HCT116 (cell line): Measurements from ENCODE around the gene FECH. TPM values are rescaled to one million over a fixed set of nuclear protein-coding genes. Genes with fewer than 3 reads are reported as not detected.

Experiments
- ATAC-seq: fragments of 200-7000 bp; cut with Tn5 transposase; 2 replicates; pipeline ENCODE4 v1.9.1; 2020; ENCODE audit warnings: mild to moderate bottlenecking, moderate library complexity
- BruUV-seq: library from RNA; stranded (reverse); fragments of 400-500 nt; replicated peaks from 2 replicates; lab custom pipeline; 2021; lab: Mats Ljungman, UMichigan
- CTCF ChIA-PET: fragments of 300-600 bp; sonication (Branson Sonifier 250); formaldehyde crosslinking; loops from one replicate; lab custom pipeline; 2021; ENCODE audit warnings: antibody characterized with exemption; lab: Charles Lee
- POLR2A ChIA-PET: fragments of 300-600, 350-600 bp; sonication (Branson Sonifier 250); formaldehyde crosslinking; loops from one replicate; lab custom pipeline; 2021; ENCODE audit warnings: antibody characterized with exemption; lab: Charles Lee
- RAD21 ChIA-PET, 2 experiments: fragments of 300-600 bp; sonication (Branson Sonifier 250); formaldehyde crosslinking; loops; one replicate each; lab custom pipeline; 2023; ENCODE audit warnings: low total read pairs in 2 of 2; ENCODE audit not compliant: uncharacterized antibody in 2 of 2, unreplicated experiment in 2 of 2, low non-redundant PET in 1 of 2; lab: Charles Lee
- DNase-seq: peaks from one replicate; pipeline ENCODE4 v3.0.0-alpha.2; 2010; ENCODE audit warnings: low read depth, low spot score
- H2AFZ ChIP-seq: fragments of 200-600 bp; shearing (Covaris generic), sonication (generic); 2 replicates; pipeline ENCODE4 v1.6.1; 2017; ENCODE audit warnings: low read depth, mixed run types, mixed read lengths, antibody characterized with exemption, low read length; ENCODE audit not compliant: poor library complexity, severe bottlenecking
- H3K27ac ChIP-seq: 2 replicates; pipeline ENCODE4 v1.5.1; 2012; ENCODE audit warnings: low read depth, low read length
- H3K27me3 ChIP-seq: fragments of 200-600 bp; sonication (generic); 2 replicates; pipeline ENCODE4 v1.6.1; 2016; ENCODE audit warnings: mixed run types, low read length, mixed read lengths; ENCODE audit not compliant: insufficient read depth
- H3K36me3 ChIP-seq, 2 experiments: fragments of 200-500 bp in 1 of 2; fragments of 200-600 bp in 1 of 2; sonication (Bioruptor generic) in 1 of 2; sonication (generic) in 1 of 2; 2 replicates each; pipeline versions ENCODE4 v1.5.1 to v1.6.1; 2014 to 2016; ENCODE audit warnings: low read length in 2 of 2, inconsistent platforms in 1 of 2, mixed read lengths in 1 of 2, mixed run types in 1 of 2; ENCODE audit not compliant: insufficient read depth in 2 of 2, control insufficient read depth in 1 of 2
- H3K4me1 ChIP-seq, 2 experiments: fragments of 200-600 bp in 1 of 2; sonication (generic) in 1 of 2; 2 replicates each; pipeline versions ENCODE4 v1.5.1 to v1.6.1; 2012 to 2017; ENCODE audit warnings: low read length in 2 of 2, inconsistent platforms in 1 of 2, mild to moderate bottlenecking in 1 of 2, mixed read lengths in 1 of 2, mixed run types in 1 of 2, moderate library complexity in 1 of 2; ENCODE audit not compliant: insufficient read depth in 2 of 2, control insufficient read depth in 1 of 2
- H3K4me2 ChIP-seq: fragments of 200-600 bp; sonication (generic); 2 replicates; pipeline ENCODE4 v1.6.1; 2017; ENCODE audit warnings: mixed run types, low read length, mixed read lengths
- H3K4me3 ChIP-seq, 2 experiments: fragments of 200-600 bp in 1 of 2; sonication (generic) in 1 of 2; replicated peaks in 1 of 2; 2 replicates each; pipeline ENCODE4 v1.5.1; 2011 to 2016; ENCODE audit warnings: low read length in 2 of 2, control low read depth in 1 of 2, low read depth in 1 of 2, mild to moderate bottlenecking in 1 of 2, mixed read lengths in 1 of 2, mixed run types in 1 of 2
- H3K79me2 ChIP-seq: fragments of 200-600 bp; sonication (generic); 2 replicates; pipeline ENCODE4 v1.6.1; 2017; ENCODE audit warnings: mild to moderate bottlenecking, mixed run types, low read length, moderate library complexity, mixed read lengths; ENCODE audit not compliant: insufficient read depth
- H3K9ac ChIP-seq: fragments of 200-600 bp; sonication (generic); 2 replicates; pipeline ENCODE4 v1.6.1; 2016; ENCODE audit warnings: low read length, mixed read lengths
- H3K9me2 ChIP-seq: fragments of 200-600 bp; sonication (generic), shearing (Covaris generic); 2 replicates; pipeline ENCODE4 v1.6.1; 2017; ENCODE audit warnings: mixed run types, mild to moderate bottlenecking, moderate library complexity; ENCODE audit not compliant: insufficient read depth
- H3K9me3 ChIP-seq, 2 experiments: fragments of 200-500 bp in 1 of 2; fragments of 200-600 bp in 1 of 2; sonication (Bioruptor generic) in 1 of 2; sonication (generic) in 1 of 2; 2 replicates each; pipeline ENCODE4 v1.6.1; 2014 to 2017; ENCODE audit warnings: low read length in 2 of 2, mixed read lengths in 2 of 2, inconsistent platforms in 1 of 2, low read depth in 1 of 2, mild to moderate bottlenecking in 1 of 2, mixed run types in 1 of 2, moderate library complexity in 1 of 2; ENCODE audit not compliant: control insufficient read depth in 1 of 2, insufficient read depth in 1 of 2
- H4K20me1 ChIP-seq: fragments of 200-600 bp; sonication (generic), shearing (Covaris generic); 2 replicates; pipeline ENCODE4 v1.6.1; 2017; ENCODE audit warnings: mixed run types, mild to moderate bottlenecking, moderate library complexity; ENCODE audit not compliant: insufficient read depth
- CBX3 ChIP-seq: IDR thresholded peaks from 2 replicates; pipeline ENCODE4 v1.6.1; 2012; ENCODE audit warnings: low read depth
- CEBPB ChIP-seq: IDR thresholded peaks from 2 replicates; pipeline ENCODE4 v1.6.1; 2012; ENCODE audit warnings: low read depth
- ELF1 ChIP-seq: IDR thresholded peaks from 2 replicates; pipeline ENCODE4 v1.6.1; 2012; ENCODE audit warnings: low read depth, borderline replicate concordance
- EZH2 ChIP-seq: fragments of 200-600 bp; sonication (generic); IDR thresholded peaks from 2 replicates; pipeline ENCODE4 v1.6.1; 2017; ENCODE audit warnings: antibody characterized with exemption, mixed run types
- EZH2phosphoT487 ChIP-seq: fragments of 200-600 bp; IDR thresholded peaks from 2 replicates; pipeline ENCODE4 v1.6.1; 2018; ENCODE audit warnings: antibody characterized with exemption, borderline replicate concordance
- FOSL1 ChIP-seq: IDR thresholded peaks from 2 replicates; pipeline ENCODE4 v1.6.1; 2012; ENCODE audit warnings: low read depth
- JUND ChIP-seq: IDR thresholded peaks from 2 replicates; pipeline ENCODE4 v1.6.1; 2012
- MAX ChIP-seq: IDR thresholded peaks from 2 replicates; pipeline ENCODE4 v1.6.1; 2012
- POLR2A ChIP-seq: IDR thresholded peaks from 2 replicates; pipeline ENCODE4 v1.7.0; 2011; ENCODE audit warnings: borderline replicate concordance; ENCODE audit not compliant: insufficient read depth, insufficient read length; ENCODE audit errors: extremely low read depth
- POLR2AphosphoS5 ChIP-seq: IDR thresholded peaks from 2 replicates; pipeline ENCODE4 v1.6.1; 2011; ENCODE audit warnings: mild to moderate bottlenecking, low read depth, low read length, moderate library complexity
- RAD21 ChIP-seq: IDR thresholded peaks from 2 replicates; pipeline ENCODE4 v1.6.1; 2012; ENCODE audit warnings: low read depth, mild to moderate bottlenecking
- SIN3A ChIP-seq: IDR thresholded peaks from 2 replicates; pipeline ENCODE4 v1.6.1; 2012; ENCODE audit warnings: low read depth
- SRF ChIP-seq: IDR thresholded peaks from 2 replicates; pipeline ENCODE4 v1.6.1; 2012; ENCODE audit warnings: low read depth
- TCF7L2 ChIP-seq: IDR thresholded peaks from 2 replicates; pipeline ENCODE4 v1.7.0; 2011; ENCODE audit warnings: borderline replicate concordance, inconsistent platforms; ENCODE audit not compliant: insufficient read depth, insufficient read length; ENCODE audit errors: extremely low read depth
- YY1 ChIP-seq: IDR thresholded peaks from 2 replicates; pipeline ENCODE4 v1.6.1; 2011; ENCODE audit warnings: low read length, low read depth, moderate library complexity, mild to moderate bottlenecking; ENCODE audit not compliant: insufficient replicate concordance; ENCODE audit errors: extremely low read depth
- ZBTB33 ChIP-seq: IDR thresholded peaks from 2 replicates; pipeline ENCODE4 v1.6.1; 2011; ENCODE audit warnings: mild to moderate bottlenecking, low read length, moderate library complexity; ENCODE audit not compliant: insufficient replicate concordance; ENCODE audit errors: extremely low read depth
- ZFX ChIP-seq: fragments of 450-650 bp; IDR thresholded peaks from 2 replicates; pipeline ENCODE4 v1.6.1; 2017
- intact Hi-C: fragments of 100-400 bp; cut with micrococcal nuclease; formaldehyde crosslinking; loops from 2 replicates; pipeline ENCODE4 v1.10.0; 2022
- total RNA-seq: library from RNA; stranded (reverse); gene quantifications from one replicate; pipeline ENCODE4 v1.2.1, GENCODE V29; 2021; ENCODE audit not compliant: unreplicated experiment
- TF ChIP-seq, protein P1 (sequence below): IDR thresholded peaks from 2 replicates; pipeline ENCODE4 v1.6.1; 2012; ENCODE audit warnings: low read depth
- TF ChIP-seq, protein P2 (sequence below): IDR thresholded peaks from 2 replicates; pipeline ENCODE4 v1.6.1; 2012
- TF ChIP-seq, protein P3 (sequence below), 3 experiments: fragments of 200-600 bp in 1 of 3; sonication (generic) in 1 of 3; IDR thresholded peaks in 2 of 3; conservative IDR thresholded peaks in 1 of 3; 2 replicates each; pipeline ENCODE4 v1.5.1; 2012 to 2017; ENCODE audit warnings: low read depth in 2 of 3, low read length in 2 of 3, antibody characterized with exemption in 1 of 3, borderline replicate concordance in 1 of 3, control low read depth in 1 of 3, mild to moderate bottlenecking in 1 of 3, mixed read lengths in 1 of 3, mixed run types in 1 of 3, moderate library complexity in 1 of 3; ENCODE audit not compliant: insufficient read depth in 1 of 3

Gene FECH
- total RNA-seq, 1 experiment from 2014 or later: 42.7 TPM

DNA sequence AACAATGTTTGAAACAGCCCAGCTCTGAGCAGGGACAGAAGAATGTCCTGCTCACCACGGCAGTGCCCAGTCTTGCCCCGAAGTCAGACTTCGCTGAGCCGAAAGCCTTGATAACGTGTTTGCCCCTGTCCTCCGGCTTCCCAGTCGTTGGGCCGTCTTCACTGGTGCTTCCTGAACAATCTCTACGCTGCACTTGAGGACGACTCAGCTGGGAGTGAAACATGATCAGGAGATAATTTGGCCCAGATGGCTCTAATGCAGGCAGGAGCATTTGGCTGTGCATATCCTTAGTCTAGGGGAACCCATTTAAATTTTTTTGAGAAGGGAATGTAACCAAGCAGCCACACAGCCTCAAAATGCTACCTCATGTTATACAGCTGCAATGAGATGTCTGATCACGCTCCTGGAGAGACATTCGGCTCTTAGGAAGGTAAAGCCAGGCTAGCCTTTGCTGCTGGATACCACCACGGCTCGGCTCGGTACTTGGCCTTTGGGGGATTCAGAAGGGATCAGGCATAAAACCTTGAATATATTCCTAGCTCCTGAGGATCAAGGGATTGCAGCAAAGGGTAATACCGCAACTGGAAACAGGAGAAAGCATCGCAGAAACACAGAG is 43.6 kb downstream of the FECH start:
- POLR2A ChIA-PET: no interaction called here
- intact Hi-C loops: no loop called here
- Histone ChIP-seq H4K20me1 (no peaks in the 10 kb centered on the region), H3K27ac (no peak overlapping the region), H2AFZ (no peak overlapping the region), H3K27me3 (no peaks in the 10 kb centered on the region), H3K4me2 (no peak overlapping the region)
- no peak for DNase-seq
- no peak for TF ChIP-seq POLR2AphosphoS5
- no peak for TF ChIP-seq CEBPB
- no peak for TF ChIP-seq ELF1
- no peak for TF ChIP-seq JUND
- TF ChIP-seq, protein P1, sequence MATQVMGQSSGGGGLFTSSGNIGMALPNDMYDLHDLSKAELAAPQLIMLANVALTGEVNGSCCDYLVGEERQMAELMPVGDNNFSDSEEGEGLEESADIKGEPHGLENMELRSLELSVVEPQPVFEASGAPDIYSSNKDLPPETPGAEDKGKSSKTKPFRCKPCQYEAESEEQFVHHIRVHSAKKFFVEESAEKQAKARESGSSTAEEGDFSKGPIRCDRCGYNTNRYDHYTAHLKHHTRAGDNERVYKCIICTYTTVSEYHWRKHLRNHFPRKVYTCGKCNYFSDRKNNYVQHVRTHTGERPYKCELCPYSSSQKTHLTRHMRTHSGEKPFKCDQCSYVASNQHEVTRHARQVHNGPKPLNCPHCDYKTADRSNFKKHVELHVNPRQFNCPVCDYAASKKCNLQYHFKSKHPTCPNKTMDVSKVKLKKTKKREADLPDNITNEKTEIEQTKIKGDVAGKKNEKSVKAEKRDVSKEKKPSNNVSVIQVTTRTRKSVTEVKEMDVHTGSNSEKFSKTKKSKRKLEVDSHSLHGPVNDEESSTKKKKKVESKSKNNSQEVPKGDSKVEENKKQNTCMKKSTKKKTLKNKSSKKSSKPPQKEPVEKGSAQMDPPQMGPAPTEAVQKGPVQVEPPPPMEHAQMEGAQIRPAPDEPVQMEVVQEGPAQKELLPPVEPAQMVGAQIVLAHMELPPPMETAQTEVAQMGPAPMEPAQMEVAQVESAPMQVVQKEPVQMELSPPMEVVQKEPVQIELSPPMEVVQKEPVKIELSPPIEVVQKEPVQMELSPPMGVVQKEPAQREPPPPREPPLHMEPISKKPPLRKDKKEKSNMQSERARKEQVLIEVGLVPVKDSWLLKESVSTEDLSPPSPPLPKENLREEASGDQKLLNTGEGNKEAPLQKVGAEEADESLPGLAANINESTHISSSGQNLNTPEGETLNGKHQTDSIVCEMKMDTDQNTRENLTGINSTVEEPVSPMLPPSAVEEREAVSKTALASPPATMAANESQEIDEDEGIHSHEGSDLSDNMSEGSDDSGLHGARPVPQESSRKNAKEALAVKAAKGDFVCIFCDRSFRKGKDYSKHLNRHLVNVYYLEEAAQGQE: no peak
- TF ChIP-seq TCF7L2: no peak
- TF ChIP-seq YY1: no peak
- no peak for TF ChIP-seq ZBTB33
- TF ChIP-seq EZH2: no peak
- TF ChIP-seq POLR2A: no peak
- TF ChIP-seq MAX: no peak
- TF ChIP-seq CBX3: no peak
- TF ChIP-seq ZFX: no peak
- no peak for TF ChIP-seq SRF
- TF ChIP-seq, protein P2, sequence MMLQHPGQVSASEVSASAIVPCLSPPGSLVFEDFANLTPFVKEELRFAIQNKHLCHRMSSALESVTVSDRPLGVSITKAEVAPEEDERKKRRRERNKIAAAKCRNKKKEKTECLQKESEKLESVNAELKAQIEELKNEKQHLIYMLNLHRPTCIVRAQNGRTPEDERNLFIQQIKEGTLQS: no peak
- TF ChIP-seq SIN3A: no peak
- no peak for TF ChIP-seq RAD21
- TF ChIP-seq EZH2phosphoT487: no peak
- TF ChIP-seq FOSL1: no peak
- TF ChIP-seq, protein P3, sequence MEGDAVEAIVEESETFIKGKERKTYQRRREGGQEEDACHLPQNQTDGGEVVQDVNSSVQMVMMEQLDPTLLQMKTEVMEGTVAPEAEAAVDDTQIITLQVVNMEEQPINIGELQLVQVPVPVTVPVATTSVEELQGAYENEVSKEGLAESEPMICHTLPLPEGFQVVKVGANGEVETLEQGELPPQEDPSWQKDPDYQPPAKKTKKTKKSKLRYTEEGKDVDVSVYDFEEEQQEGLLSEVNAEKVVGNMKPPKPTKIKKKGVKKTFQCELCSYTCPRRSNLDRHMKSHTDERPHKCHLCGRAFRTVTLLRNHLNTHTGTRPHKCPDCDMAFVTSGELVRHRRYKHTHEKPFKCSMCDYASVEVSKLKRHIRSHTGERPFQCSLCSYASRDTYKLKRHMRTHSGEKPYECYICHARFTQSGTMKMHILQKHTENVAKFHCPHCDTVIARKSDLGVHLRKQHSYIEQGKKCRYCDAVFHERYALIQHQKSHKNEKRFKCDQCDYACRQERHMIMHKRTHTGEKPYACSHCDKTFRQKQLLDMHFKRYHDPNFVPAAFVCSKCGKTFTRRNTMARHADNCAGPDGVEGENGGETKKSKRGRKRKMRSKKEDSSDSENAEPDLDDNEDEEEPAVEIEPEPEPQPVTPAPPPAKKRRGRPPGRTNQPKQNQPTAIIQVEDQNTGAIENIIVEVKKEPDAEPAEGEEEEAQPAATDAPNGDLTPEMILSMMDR (IDR thresholded peaks at IDR 0.05 in 2 of 3, conservative IDR thresholded peaks at IDR 0.05 in 1 of 3; ENCODE audit: borderline replicate concordance in 1 of 3, insufficient read depth in 1 of 3, low read depth in 2 of 3, low read length in 2 of 3): no peak
- TF ChIP-seq, all 23 proteins: peak for 0
- H3K36me3 ChIP-seq: no peaks in the 10 kb centered on the region
- ATAC-seq: no peak
- H3K4me1 ChIP-seq: no peaks in the 10 kb centered on the region
- no TSS peak for BruUV-seq
- no peaks in the 10 kb centered on the region for H3K9me2 ChIP-seq
- CTCF ChIA-PET: no interaction called here
- H3K9me3 ChIP-seq: no peaks in the 10 kb centered on the region
- RAD21 ChIA-PET: no interaction called here
- H3K4me3 ChIP-seq: no peak overlapping the region
- H3K9ac ChIP-seq: no peak overlapping the region
- no peaks in the 10 kb centered on the region for H3K79me2 ChIP-seq
